ENCODE results near the gene RELT. TPM values are rescaled to one million over a fixed set of nuclear protein-coding genes. Genes with fewer than 3 reads are reported as not detected.
A peak's percentile ranks its signal among the peaks of the same experiment; 100 is the strongest.

The RELT gene
- total and polyA plus RNA-seq, 2 donors (not counting 1 experiment from before 2014, with no cell fraction given): 71.6 to 92.4 TPM

- H3K4me1 Mint-ChIP-seq: peaks cover 99% of the 10 kb centered on the region
- DNase-seq (no peak), ATAC-seq (ENCODE audit: low read depth) (no peak)
- peaks cover 0 to 27% of the 10 kb centered on the region in 2 experiments for H3K36me3 ChIP-seq (replicated peaks in 1 of 2; ENCODE audit: control extremely low read depth in 1 of 2, control insufficient read depth in 1 of 2, extremely low read depth in 1 of 2, insufficient read depth in 2 of 2, low read length in 1 of 2)
- 56% methylated on average over 4 of the region's 7 CpGs for WGBS (ENCODE audit: insufficient coverage)
- peak overlapping the region; percentile 100 for H3K4me3 Mint-ChIP-seq
- peaks cover 91% of the 10 kb centered on the region for H3K79me2 ChIP-seq (ENCODE audit: control insufficient read depth, insufficient read depth, low read length)
- no peak for TF ChIP-seq EZH2 (IDR thresholded peaks at IDR 0.05; ENCODE audit: borderline replicate concordance, insufficient read depth, low read depth, low read length, poor library complexity, severe bottlenecking)
- TF ChIP-seq CTCF (IDR thresholded peaks at IDR 0.05): no peak
- H3K9me3 ChIP-seq (ENCODE audit: control extremely low read depth in 1 of 3, control insufficient read depth in 2 of 3, insufficient read depth in 1 of 3, low read length in 2 of 3): no peaks in the 10 kb centered on the region
- CTCF ChIA-PET: interaction anchor here (0.7 to 13.9 kb wide), 3 partner anchors 14 to 657 kb away, joined by 3 to 311 read pairs (median 56); partner anchors contain the start of gene RELT
- peak overlapping the region; percentile 99 for H3K27ac Mint-ChIP-seq
- no peaks in the 10 kb centered on the region for H3K9me3 Mint-ChIP-seq (ENCODE audit: insufficient read depth)
- peaks cover 43% of the 10 kb centered on the region for H4K20me1 ChIP-seq (ENCODE audit: control insufficient read depth, insufficient read depth, low read length, poor library complexity, severe bottlenecking)
- intact Hi-C loops (cut with micrococcal nuclease): loop anchor here (5.0 kb wide), 2 partner anchors 95 to 230 kb away; no protein-coding TSS in a partner anchor
- peak overlapping the region; percentile 98 for H3K27ac ChIP-seq (ENCODE audit: low read length in 2 of 2)
- H2AFZ ChIP-seq (ENCODE audit: insufficient read depth, low read depth, low read length, poor library complexity, severe bottlenecking): no peak overlapping the region
- no peaks in the 10 kb centered on the region for H3K27me3 ChIP-seq (replicated peaks in 1 of 4; ENCODE audit: control extremely low read depth in 1 of 4, control insufficient read depth in 3 of 4, insufficient read depth in 4 of 4, low read length in 3 of 4)
- peak overlapping the region; percentile 89 for H3K4me2 ChIP-seq (replicated peaks; ENCODE audit: low read depth, low read length, poor library complexity, severe bottlenecking)
- peak overlapping the region; percentile 42 for H3K9ac ChIP-seq (ENCODE audit: low read length)
- H3K4me3 ChIP-seq (ENCODE audit: control extremely low read depth in 1 of 5, extremely low read depth in 1 of 5, insufficient read depth in 1 of 5, low read depth in 2 of 5, low read length in 4 of 5): peak overlapping the region in 4 of 5 experiments; percentile 1 to 25 (median 9)
- no peaks in the 10 kb centered on the region for H3K27me3 Mint-ChIP-seq
- peaks cover 98 to 100% of the 10 kb centered on the region in 2 donors for H3K4me1 ChIP-seq (ENCODE audit: control insufficient read depth in 2 of 2, insufficient read depth in 2 of 2, low read length in 2 of 2)
- POLR2A ChIA-PET: interaction anchor here (0.5 to 2.2 kb wide), 3 partner anchors 20 to 579 kb away, joined by 4 to 6 read pairs (median 5); no protein-coding TSS in a partner anchor
These were observed 6.0 kb downstream of the RELT start for GRCh38 chr11:73382183-73382582.

GRCh38 chr11:73382747-73383146 is 6.5 kb downstream of the RELT start:
- no peak for DNase-seq
- Mint-ChIP-seq H3K27ac (peak overlapping the region; percentile 99), H3K4me1 (peaks cover 99% of the 10 kb centered on the region), H3K27me3 (no peaks in the 10 kb centered on the region), H3K4me3 (peak overlapping the region; percentile 100), H3K9me3 (ENCODE audit: insufficient read depth) (no peaks in the 10 kb centered on the region)
- Histone ChIP-seq H3K4me1 (ENCODE audit: control insufficient read depth in 2 of 2, insufficient read depth in 2 of 2, low read length in 2 of 2) (peaks cover 100% of the 10 kb centered on the region in 2 donors), H3K9me3 (ENCODE audit: control extremely low read depth in 1 of 3, control insufficient read depth in 2 of 3, insufficient read depth in 1 of 3, low read length in 2 of 3) (no peaks in the 10 kb centered on the region), H3K9ac (ENCODE audit: low read length) (peak overlapping the region; percentile 42), H2AFZ (ENCODE audit: insufficient read depth, low read depth, low read length, poor library complexity, severe bottlenecking) (no peak overlapping the region), H3K4me3 (ENCODE audit: control extremely low read depth in 1 of 5, extremely low read depth in 1 of 5, insufficient read depth in 1 of 5, low read depth in 2 of 5, low read length in 4 of 5) (peak overlapping the region in 4 of 5 experiments; percentile 3 to 25 (median 19)), H3K27me3 (replicated peaks in 1 of 4; ENCODE audit: control extremely low read depth in 1 of 4, control insufficient read depth in 3 of 4, insufficient read depth in 4 of 4, low read length in 3 of 4) (no peaks in the 10 kb centered on the region), H3K4me2 (replicated peaks; ENCODE audit: low read depth, low read length, poor library complexity, severe bottlenecking) (peak overlapping the region; percentile 89), H3K36me3 (replicated peaks in 1 of 2; ENCODE audit: control extremely low read depth in 1 of 2, control insufficient read depth in 1 of 2, extremely low read depth in 1 of 2, insufficient read depth in 2 of 2, low read length in 1 of 2) (peaks cover 0 to 26% of the 10 kb centered on the region in 2 experiments), H4K20me1 (ENCODE audit: control insufficient read depth, insufficient read depth, low read length, poor library complexity, severe bottlenecking) (peaks cover 37% of the 10 kb centered on the region), H3K79me2 (ENCODE audit: control insufficient read depth, insufficient read depth, low read length) (peaks cover 91% of the 10 kb centered on the region), H3K27ac (ENCODE audit: low read length in 2 of 2) (peak overlapping the region; percentile 98)
- 4% methylated on average over 2 of the region's 3 CpGs for whole genome bisulfite sequencing (ENCODE audit: insufficient coverage)
- TF ChIP-seq CTCF (IDR thresholded peaks at IDR 0.05) (no peak), EZH2 (IDR thresholded peaks at IDR 0.05; ENCODE audit: borderline replicate concordance, insufficient read depth, low read depth, low read length, poor library complexity, severe bottlenecking) (no peak)
- POLR2A ChIA-PET: interaction anchor here (0.7 to 2.2 kb wide), 4 partner anchors 11 to 23 kb away, joined by 3 to 6 read pairs (median 3); no protein-coding TSS in a partner anchor
- no peak for ATAC-seq (ENCODE audit: low read depth)
- intact Hi-C loops (cut with micrococcal nuclease): loop anchor here (1.0 to 5.0 kb wide), 3 partner anchors 11 to 230 kb away; no protein-coding TSS in a partner anchor
- CTCF ChIA-PET: interaction anchor here (0.7 to 13.9 kb wide), 4 partner anchors 10 to 658 kb away, joined by 3 to 311 read pairs (median 49); partner anchors contain the start of gene RELT
